NB4 (cell line): ENCODE results near the gene FHIT.

ENCODE experiments used
- DNase-seq: peaks from one replicate; pipeline ENCODE4 v3.0.0; 2010; ENCODE audit warnings: low read depth
- H3K4me3 ChIP-seq: one replicate; pipeline ENCODE4 v1.5.1; 2011; ENCODE audit warnings: mild to moderate bottlenecking, low read depth, low read length, moderate library complexity
- CTCF ChIP-seq: IDR thresholded peaks from one replicate; pipeline ENCODE4 v1.5.1; 2012; ENCODE audit warnings: low read depth, low read length
- MYC ChIP-seq: IDR thresholded peaks from 2 replicates; pipeline ENCODE4 v1.6.1; 2011; ENCODE audit warnings: low read depth, low read length
- POLR2A ChIP-seq: IDR thresholded peaks from 2 replicates; pipeline ENCODE4 v1.6.1; 2011; ENCODE audit warnings: mild to moderate bottlenecking; ENCODE audit not compliant: insufficient read length; ENCODE audit errors: extremely low read depth
- TF ChIP-seq, protein P1 (sequence below): IDR thresholded peaks from 2 replicates; pipeline ENCODE4 v1.6.1; 2011; ENCODE audit warnings: low read depth, low read length

The FHIT gene

DNA sequence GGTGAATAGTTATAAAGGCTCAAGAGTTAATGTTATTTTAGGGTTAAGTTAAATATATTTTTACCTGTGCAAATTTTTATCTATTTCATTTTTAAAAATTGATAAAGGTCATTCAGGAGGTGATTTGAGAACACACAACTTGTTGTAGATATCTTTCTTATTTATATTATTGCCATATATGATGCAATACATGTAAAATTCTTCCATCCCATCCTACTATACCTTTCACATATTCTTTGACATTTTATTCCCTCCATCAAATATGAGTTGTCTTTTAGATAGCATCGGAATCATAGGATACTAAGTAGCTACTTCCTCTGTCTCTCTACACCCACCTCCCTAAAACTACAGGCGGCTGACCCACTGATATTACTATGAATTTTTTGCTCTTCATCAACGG lies 734.1 kb downstream of the FHIT start:
- no peak for DNase-seq
- H3K4me3 ChIP-seq, result no peak overlapping the region
- no peak for TF ChIP-seq POLR2A
- TF ChIP-seq MYC, result no peak
- no peak for TF ChIP-seq CTCF
- TF ChIP-seq, protein P1, sequence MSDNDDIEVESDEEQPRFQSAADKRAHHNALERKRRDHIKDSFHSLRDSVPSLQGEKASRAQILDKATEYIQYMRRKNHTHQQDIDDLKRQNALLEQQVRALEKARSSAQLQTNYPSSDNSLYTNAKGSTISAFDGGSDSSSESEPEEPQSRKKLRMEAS, result no peak

GRCh38 chr3:60514866-60515265 lies 736.4 kb downstream of the FHIT start:
- no peak for DNase-seq
- H3K4me3 ChIP-seq, result no peak overlapping the region
- TF ChIP-seq, protein P1, result no peak
- no peak for TF ChIP-seq POLR2A
- TF ChIP-seq MYC, result no peak
- TF ChIP-seq CTCF, result no peak

- H3K4me3 ChIP-seq, result no peak overlapping the region
- TF ChIP-seq CTCF, result no peak
- TF ChIP-seq, protein P1, result no peak
- DNase-seq, result no peak
Observed at GRCh38 chr3:60514085-60514649, 737.1 kb downstream of the FHIT start.

DNA sequence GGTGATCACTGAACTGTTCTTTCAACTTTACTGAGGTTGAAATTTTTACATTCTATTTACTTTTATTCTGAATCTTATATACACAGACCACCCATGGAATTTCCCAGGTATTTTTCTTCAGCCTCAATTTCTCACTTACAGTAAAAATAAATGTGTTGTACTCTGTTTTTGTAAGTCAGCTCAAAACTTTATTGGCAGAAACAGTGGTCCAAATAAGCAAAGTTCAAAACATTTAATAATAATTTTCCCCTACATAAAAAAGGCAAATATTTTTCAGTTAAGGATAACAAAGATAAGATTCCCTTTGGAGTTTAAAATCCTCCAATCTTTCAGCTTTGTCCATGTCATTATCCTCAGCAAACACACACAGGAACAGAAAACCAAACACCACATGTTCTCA lies 738.0 kb downstream of the FHIT start:
- DNase-seq, result no peak
- TF ChIP-seq POLR2A (no peak), CTCF (no peak), MYC (no peak)
- TF ChIP-seq, protein P1, result no peak
- no peak overlapping the region for H3K4me3 ChIP-seq

DNA sequence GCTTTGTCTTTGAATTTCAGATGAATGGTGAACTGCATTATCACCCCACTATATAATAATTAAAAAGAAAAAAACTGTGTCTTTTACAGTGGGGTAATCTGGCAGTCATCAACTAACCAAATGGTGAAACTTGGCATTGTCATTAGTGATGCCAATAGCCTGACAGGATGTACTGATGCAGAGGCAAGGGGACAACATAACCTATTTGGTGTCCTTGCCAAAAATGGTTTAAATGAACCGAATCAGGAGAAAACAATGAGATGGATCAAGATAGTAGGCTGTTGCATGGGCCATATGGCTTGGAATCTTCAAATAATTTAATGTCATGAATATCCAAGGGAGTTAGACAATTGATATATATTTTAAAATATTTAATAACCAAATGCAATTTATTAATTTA lies 738.7 kb downstream of the FHIT start:
- no peak for DNase-seq
- H3K4me3 ChIP-seq, result no peak overlapping the region
- TF ChIP-seq POLR2A (no peak), CTCF (no peak), MYC (no peak)
- TF ChIP-seq, protein P1, result no peak

- TF ChIP-seq CTCF (no peak), MYC (no peak), POLR2A (no peak)
- TF ChIP-seq, protein P1, result no peak
- no peak overlapping the region for H3K4me3 ChIP-seq
- DNase-seq, result no peak
Observed at GRCh38 chr3:60509471-60509870, 741.8 kb downstream of the FHIT start.
